ENCODE measurements around the gene PRKACG. TPM values are rescaled to one million over a fixed set of nuclear protein-coding genes. Genes with fewer than 3 reads are reported as not detected.

The PRKACG gene
- polyA plus RNA-seq, 1 donor from 2014 or later = not detected

DNA sequence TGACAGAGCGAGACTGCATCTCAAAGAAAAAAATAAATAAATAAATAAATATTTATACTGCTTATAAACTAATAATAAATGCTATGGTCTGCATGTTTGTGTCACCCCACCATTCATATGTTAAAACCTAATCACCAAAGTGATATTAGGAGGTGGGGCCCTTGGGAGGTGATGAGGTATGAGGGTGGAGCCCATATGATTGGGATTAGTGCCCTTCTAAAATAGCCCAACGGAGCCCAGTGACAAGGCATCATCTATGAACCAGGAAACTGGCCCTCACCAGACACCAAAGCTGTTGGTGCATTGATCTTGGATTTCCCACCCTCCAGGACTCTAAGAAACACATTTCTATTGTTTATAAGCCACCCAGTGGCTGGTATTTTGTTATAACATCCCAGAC lies 26.7 kb upstream of the PRKACG start:
- H3K9ac ChIP-seq (ENCODE audit: low read length) = no peak overlapping the region
- no peak overlapping the region for H3K27ac ChIP-seq (ENCODE audit: low read length)
- no peaks in the 10 kb centered on the region for H3K79me2 ChIP-seq (replicated peaks; ENCODE audit: insufficient read depth, low read length)
- H3K4me2 ChIP-seq (ENCODE audit: low read length) = no peak overlapping the region
- peaks cover 3% of the 10 kb centered on the region for H3K9me3 ChIP-seq (ENCODE audit: low read length)
- no peaks in the 10 kb centered on the region for H3F3A ChIP-seq (ENCODE audit: insufficient read depth, low read length, poor library complexity, severe bottlenecking)
- no peaks in the 10 kb centered on the region for H4K20me1 ChIP-seq (ENCODE audit: insufficient read depth)
- H3K4me3 ChIP-seq (ENCODE audit: low read length) = no peak overlapping the region
- H3K36me3 ChIP-seq (ENCODE audit: insufficient read depth, low read length) = no peaks in the 10 kb centered on the region
- H3K27me3 ChIP-seq (ENCODE audit: insufficient read depth, low read depth, low read length) = no peaks in the 10 kb centered on the region
- TF ChIP-seq RAD21 (conservative IDR thresholded peaks at IDR 0.05) (no peak), TAF1 (IDR thresholded peaks at IDR 0.05; ENCODE audit: low read depth) (no peak), POLR2AphosphoS5 (IDR thresholded peaks at IDR 0.05) (no peak), EP300 (conservative IDR thresholded peaks at IDR 0.05; ENCODE audit: poor library complexity, severe bottlenecking) (no peak), MXI1 (conservative IDR thresholded peaks at IDR 0.05; ENCODE audit: poor library complexity, severe bottlenecking) (no peak), SMC3 (conservative IDR thresholded peaks at IDR 0.05; ENCODE audit: poor library complexity) (no peak), EZH2 (IDR thresholded peaks at IDR 0.05; ENCODE audit: borderline replicate concordance, insufficient read depth, low read length, poor library complexity, severe bottlenecking) (no peak)
- TF ChIP-seq, protein P1, sequence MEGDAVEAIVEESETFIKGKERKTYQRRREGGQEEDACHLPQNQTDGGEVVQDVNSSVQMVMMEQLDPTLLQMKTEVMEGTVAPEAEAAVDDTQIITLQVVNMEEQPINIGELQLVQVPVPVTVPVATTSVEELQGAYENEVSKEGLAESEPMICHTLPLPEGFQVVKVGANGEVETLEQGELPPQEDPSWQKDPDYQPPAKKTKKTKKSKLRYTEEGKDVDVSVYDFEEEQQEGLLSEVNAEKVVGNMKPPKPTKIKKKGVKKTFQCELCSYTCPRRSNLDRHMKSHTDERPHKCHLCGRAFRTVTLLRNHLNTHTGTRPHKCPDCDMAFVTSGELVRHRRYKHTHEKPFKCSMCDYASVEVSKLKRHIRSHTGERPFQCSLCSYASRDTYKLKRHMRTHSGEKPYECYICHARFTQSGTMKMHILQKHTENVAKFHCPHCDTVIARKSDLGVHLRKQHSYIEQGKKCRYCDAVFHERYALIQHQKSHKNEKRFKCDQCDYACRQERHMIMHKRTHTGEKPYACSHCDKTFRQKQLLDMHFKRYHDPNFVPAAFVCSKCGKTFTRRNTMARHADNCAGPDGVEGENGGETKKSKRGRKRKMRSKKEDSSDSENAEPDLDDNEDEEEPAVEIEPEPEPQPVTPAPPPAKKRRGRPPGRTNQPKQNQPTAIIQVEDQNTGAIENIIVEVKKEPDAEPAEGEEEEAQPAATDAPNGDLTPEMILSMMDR (IDR thresholded peaks at IDR 0.05; ENCODE audit: poor library complexity, severe bottlenecking) = no peak
- TF ChIP-seq, protein P2, sequence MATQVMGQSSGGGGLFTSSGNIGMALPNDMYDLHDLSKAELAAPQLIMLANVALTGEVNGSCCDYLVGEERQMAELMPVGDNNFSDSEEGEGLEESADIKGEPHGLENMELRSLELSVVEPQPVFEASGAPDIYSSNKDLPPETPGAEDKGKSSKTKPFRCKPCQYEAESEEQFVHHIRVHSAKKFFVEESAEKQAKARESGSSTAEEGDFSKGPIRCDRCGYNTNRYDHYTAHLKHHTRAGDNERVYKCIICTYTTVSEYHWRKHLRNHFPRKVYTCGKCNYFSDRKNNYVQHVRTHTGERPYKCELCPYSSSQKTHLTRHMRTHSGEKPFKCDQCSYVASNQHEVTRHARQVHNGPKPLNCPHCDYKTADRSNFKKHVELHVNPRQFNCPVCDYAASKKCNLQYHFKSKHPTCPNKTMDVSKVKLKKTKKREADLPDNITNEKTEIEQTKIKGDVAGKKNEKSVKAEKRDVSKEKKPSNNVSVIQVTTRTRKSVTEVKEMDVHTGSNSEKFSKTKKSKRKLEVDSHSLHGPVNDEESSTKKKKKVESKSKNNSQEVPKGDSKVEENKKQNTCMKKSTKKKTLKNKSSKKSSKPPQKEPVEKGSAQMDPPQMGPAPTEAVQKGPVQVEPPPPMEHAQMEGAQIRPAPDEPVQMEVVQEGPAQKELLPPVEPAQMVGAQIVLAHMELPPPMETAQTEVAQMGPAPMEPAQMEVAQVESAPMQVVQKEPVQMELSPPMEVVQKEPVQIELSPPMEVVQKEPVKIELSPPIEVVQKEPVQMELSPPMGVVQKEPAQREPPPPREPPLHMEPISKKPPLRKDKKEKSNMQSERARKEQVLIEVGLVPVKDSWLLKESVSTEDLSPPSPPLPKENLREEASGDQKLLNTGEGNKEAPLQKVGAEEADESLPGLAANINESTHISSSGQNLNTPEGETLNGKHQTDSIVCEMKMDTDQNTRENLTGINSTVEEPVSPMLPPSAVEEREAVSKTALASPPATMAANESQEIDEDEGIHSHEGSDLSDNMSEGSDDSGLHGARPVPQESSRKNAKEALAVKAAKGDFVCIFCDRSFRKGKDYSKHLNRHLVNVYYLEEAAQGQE (IDR thresholded peaks at IDR 0.05; ENCODE audit: borderline replicate concordance) = no peak
- H2AFZ ChIP-seq (ENCODE audit: low read depth, low read length) = no peak overlapping the region
- no peaks in the 10 kb centered on the region for H3K9me2 ChIP-seq (ENCODE audit: insufficient read depth, low read length)

DNA sequence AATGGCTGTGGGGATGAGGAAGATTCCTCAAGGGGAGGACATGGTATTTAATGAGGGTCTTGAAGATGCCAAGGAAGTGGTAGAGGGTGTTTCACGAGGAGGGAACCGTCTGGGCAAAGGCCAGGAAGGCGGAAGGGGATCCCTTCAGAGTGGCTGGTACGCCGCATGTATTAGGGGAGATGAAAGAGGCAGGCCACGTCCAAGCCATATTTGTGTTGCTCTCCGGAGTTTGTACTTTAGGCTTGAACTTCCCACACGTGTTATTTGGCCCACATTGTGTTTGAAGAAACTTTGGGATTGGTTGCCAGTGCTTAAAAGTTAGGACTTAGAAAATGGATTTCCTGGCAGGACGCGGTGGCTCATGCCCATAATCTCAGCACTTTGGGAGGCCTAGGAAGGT lies 22.9 kb upstream of the PRKACG start:
- Histone ChIP-seq H4K20me1 (ENCODE audit: insufficient read depth) (no peaks in the 10 kb centered on the region), H3K27me3 (ENCODE audit: insufficient read depth, low read depth, low read length) (no peaks in the 10 kb centered on the region), H3K79me2 (replicated peaks; ENCODE audit: insufficient read depth, low read length) (no peaks in the 10 kb centered on the region), H2AFZ (ENCODE audit: low read depth, low read length) (no peak overlapping the region), H3K4me2 (ENCODE audit: low read length) (peak overlapping the region; percentile 88), H3K9me2 (ENCODE audit: insufficient read depth, low read length) (no peaks in the 10 kb centered on the region), H3K36me3 (ENCODE audit: insufficient read depth, low read length) (no peaks in the 10 kb centered on the region), H3F3A (ENCODE audit: insufficient read depth, low read length, poor library complexity, severe bottlenecking) (no peaks in the 10 kb centered on the region), H3K4me3 (ENCODE audit: low read length) (peak overlapping the region; percentile 76), H3K9ac (ENCODE audit: low read length) (no peak overlapping the region), H3K9me3 (ENCODE audit: low read length) (peaks cover 3% of the 10 kb centered on the region), H3K27ac (ENCODE audit: low read length) (no peak overlapping the region)
- TF ChIP-seq, protein P1 (IDR thresholded peaks at IDR 0.05; ENCODE audit: poor library complexity, severe bottlenecking) = no peak
- TF ChIP-seq SMC3 (conservative IDR thresholded peaks at IDR 0.05; ENCODE audit: poor library complexity) (no peak), TAF1 (IDR thresholded peaks at IDR 0.05; ENCODE audit: low read depth) (no peak), EP300 (conservative IDR thresholded peaks at IDR 0.05; ENCODE audit: poor library complexity, severe bottlenecking) (no peak), EZH2 (IDR thresholded peaks at IDR 0.05; ENCODE audit: borderline replicate concordance, insufficient read depth, low read length, poor library complexity, severe bottlenecking) (no peak), MXI1 (conservative IDR thresholded peaks at IDR 0.05; ENCODE audit: poor library complexity, severe bottlenecking) (no peak), RAD21 (conservative IDR thresholded peaks at IDR 0.05) (no peak), POLR2AphosphoS5 (IDR thresholded peaks at IDR 0.05) (no peak)
- TF ChIP-seq, protein P2 (IDR thresholded peaks at IDR 0.05; ENCODE audit: borderline replicate concordance) = no peak

Measured in neural cell (in vitro differentiated cells).